HG02938 (cell line): ENCODE results near the gene ANKRD44.
A peak's percentile ranks its signal among the peaks of the same experiment; 100 is the strongest.

Experiments
- ATAC-seq: cut with Tn5 transposase; IDR thresholded peaks from one replicate; pipeline ENCODE4 v1.9.1; 2021; ENCODE audit warnings: mild to moderate bottlenecking, moderate library complexity; ENCODE audit not compliant: unreplicated experiment

ANKRD44 gene

GRCh38 chr2:197210430-197210829, 100.2 kb downstream of the ANKRD44 start:
- no peak for ATAC-seq

- ATAC-seq: peak; percentile 28
Measured at GRCh38 chr2:197209742-197210408, 100.7 kb downstream of the ANKRD44 start.

GRCh38 chr2:197209246-197209645, 101.3 kb downstream of the ANKRD44 start:
- ATAC-seq: no peak

- ATAC-seq: no peak
Measured at GRCh38 chr2:197208841-197209240, 101.7 kb downstream of the ANKRD44 start.

- no peak for ATAC-seq
Measured at GRCh38 chr2:197208024-197208423, 102.6 kb downstream of the ANKRD44 start.

- ATAC-seq: no peak
Measured at GRCh38 chr2:197207598-197207997, 103.0 kb downstream of the ANKRD44 start.

- no peak for ATAC-seq
Measured at GRCh38 chr2:197207106-197207505, 103.5 kb downstream of the ANKRD44 start.

GRCh38 chr2:197205585-197206215, 104.9 kb downstream of the ANKRD44 start:
- peak; percentile 76 for ATAC-seq

GRCh38 chr2:197204519-197205250, 105.9 kb downstream of the ANKRD44 start:
- no peak for ATAC-seq

GRCh38 chr2:197201874-197202273, 108.7 kb downstream of the ANKRD44 start:
- no peak for ATAC-seq

- no peak for ATAC-seq
Measured at GRCh38 chr2:197200762-197201058, 109.9 kb downstream of the ANKRD44 start.

- ATAC-seq: no peak
Measured at GRCh38 chr2:197200051-197200761, 110.4 kb downstream of the ANKRD44 start.

- peak; percentile 99 for ATAC-seq
Measured at GRCh38 chr2:197198890-197199289, 111.7 kb downstream of the ANKRD44 start.

GRCh38 chr2:197197895-197198311, 112.7 kb downstream of the ANKRD44 start:
- ATAC-seq: no peak

- ATAC-seq: no peak
Measured at GRCh38 chr2:197196541-197197180, 113.9 kb downstream of the ANKRD44 start.

- no peak for ATAC-seq
Measured at GRCh38 chr2:197195518-197195917, 115.1 kb downstream of the ANKRD44 start.

GRCh38 chr2:197191940-197192322, 118.6 kb downstream of the ANKRD44 start:
- peak; percentile 86 for ATAC-seq

- ATAC-seq: peak; percentile 53
Measured at GRCh38 chr2:197191177-197191939, 119.2 kb downstream of the ANKRD44 start.

GRCh38 chr2:197190100-197190432, 120.5 kb downstream of the ANKRD44 start:
- ATAC-seq: no peak

GRCh38 chr2:197189426-197190099, 121.0 kb downstream of the ANKRD44 start:
- ATAC-seq: no peak
